Measurements from ENCODE around the gene ZNF436.

The ZNF436 gene

DNA sequence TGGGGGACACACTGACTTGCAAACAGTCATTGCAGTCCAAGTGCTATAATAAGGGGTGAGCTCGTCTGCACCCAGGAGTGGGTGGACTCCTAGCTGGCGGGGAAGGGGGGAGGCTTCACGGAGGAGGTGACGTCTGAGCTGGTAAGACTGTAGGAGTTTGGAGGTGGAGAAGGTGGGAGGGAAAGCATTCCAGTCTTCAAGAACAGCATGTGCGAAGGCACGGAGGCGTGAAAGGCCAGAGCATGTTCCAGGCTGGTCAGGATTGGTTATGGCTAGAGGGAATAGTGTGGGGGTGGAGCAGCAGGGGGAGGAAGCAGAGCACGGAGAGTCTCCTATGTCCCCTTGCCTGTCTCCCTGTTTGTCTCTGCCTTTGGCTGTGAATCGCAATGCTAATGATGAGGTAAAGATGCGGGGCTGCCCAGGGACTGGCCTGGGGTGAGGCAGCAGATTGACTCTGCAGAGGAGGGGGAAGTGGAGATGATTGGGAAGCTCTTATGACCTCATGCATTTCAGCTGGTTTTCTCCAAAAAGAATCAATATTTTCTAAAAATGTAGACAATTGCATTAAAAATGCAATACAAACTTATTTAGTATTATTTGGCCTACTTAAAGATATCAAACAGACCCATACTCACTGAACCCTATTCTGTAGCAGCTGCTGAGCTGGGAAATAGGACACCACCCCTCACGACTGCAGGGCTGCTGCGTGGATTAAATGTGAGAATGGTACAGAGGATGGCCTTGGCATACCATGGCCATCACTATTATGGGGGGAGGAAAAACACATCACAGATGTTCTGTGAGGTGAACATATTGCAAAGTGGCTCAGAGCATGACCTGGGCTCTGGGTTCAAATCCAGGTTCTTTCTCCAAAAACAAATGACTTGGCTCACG, 2.6 kb upstream of the ZNF436 start:
- Histone ChIP-seq H3K79me2 (ENCODE audit: insufficient read depth, low read length) (0 out of 2 replicates have a peak, but pooled peaks cover 5% of the 10 kb centered on the region), H4K20me1 (ENCODE audit: low read depth, low read length) (no peaks in the 10 kb centered on the region), H3K9ac (ENCODE audit: low read length) (no peak overlapping the region), H3K27ac (ENCODE audit: low read depth, low read length) (no peak overlapping the region), H3K9me2 (replicated peaks; ENCODE audit: insufficient read depth, low read length) (no peaks in the 10 kb centered on the region), H3K27me3 (ENCODE audit: low read length) (no peaks in the 10 kb centered on the region), H3K4me2 (ENCODE audit: low read depth, low read length, poor library complexity, severe bottlenecking) (no peak overlapping the region), H3K9me3 (ENCODE audit: insufficient read depth, low read length) (no peaks in the 10 kb centered on the region), H3F3A (ENCODE audit: insufficient read depth) (0 out of 2 replicates have a peak, but pooled peaks cover 3% of the 10 kb centered on the region), H2AFZ (ENCODE audit: low read depth, low read length, severe bottlenecking) (no peak overlapping the region), H3K4me3 (ENCODE audit: insufficient read depth, low read length, poor library complexity, severe bottlenecking) (no peak overlapping the region), H3K36me3 (ENCODE audit: low read length) (no peaks in the 10 kb centered on the region)
- TF ChIP-seq, protein P1, sequence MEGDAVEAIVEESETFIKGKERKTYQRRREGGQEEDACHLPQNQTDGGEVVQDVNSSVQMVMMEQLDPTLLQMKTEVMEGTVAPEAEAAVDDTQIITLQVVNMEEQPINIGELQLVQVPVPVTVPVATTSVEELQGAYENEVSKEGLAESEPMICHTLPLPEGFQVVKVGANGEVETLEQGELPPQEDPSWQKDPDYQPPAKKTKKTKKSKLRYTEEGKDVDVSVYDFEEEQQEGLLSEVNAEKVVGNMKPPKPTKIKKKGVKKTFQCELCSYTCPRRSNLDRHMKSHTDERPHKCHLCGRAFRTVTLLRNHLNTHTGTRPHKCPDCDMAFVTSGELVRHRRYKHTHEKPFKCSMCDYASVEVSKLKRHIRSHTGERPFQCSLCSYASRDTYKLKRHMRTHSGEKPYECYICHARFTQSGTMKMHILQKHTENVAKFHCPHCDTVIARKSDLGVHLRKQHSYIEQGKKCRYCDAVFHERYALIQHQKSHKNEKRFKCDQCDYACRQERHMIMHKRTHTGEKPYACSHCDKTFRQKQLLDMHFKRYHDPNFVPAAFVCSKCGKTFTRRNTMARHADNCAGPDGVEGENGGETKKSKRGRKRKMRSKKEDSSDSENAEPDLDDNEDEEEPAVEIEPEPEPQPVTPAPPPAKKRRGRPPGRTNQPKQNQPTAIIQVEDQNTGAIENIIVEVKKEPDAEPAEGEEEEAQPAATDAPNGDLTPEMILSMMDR (IDR thresholded peaks at IDR 0.05; ENCODE audit: insufficient read depth, low read length, poor library complexity, severe bottlenecking) = no peak
- no peak for TF ChIP-seq EZH2phosphoT487 (conservative IDR thresholded peaks at IDR 0.05; ENCODE audit: low read length)

DNA sequence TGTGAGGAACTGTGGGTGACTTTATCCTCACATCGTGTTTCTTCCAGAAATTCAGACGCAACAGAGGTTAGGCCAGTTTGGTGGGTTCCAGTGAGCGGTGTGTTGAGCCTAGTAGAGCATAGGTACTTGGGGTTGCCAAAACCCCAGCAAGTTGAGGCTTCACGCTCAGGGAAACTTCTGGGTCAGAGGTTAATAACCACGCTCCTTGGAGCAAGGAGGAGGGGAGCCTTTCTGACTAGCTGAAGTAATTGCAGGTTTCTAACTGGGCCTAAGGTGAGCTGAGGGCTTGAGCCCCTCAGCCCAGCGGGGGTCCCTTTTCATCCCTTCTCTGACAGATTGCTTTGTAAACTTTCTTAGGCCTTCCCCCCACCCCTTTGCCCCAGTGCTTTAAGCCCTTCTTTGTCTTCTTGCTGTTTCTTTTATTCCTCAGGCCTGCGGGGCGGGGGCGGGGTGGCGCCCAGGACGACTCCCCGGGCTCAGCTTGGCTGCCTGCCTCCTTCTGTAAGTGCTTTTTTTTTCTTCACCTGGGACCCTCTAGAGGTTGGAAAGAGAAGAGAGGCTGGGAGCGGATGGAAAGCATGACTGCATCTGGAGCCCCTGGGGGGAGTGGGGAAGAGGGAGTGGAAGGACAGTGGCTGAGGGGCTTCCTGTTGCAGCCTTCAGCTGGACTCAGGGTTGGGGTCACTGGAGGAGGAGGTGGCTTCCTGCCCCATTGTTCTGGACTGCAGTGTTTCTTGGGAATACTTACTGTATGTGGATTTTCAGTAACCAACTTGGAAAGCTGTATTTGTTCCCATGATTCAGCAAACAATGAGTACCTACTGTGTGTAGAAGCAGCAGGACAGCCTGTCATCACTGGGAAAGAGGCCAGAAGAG, 1.3 kb upstream of the ZNF436 start:
- no peaks in the 10 kb centered on the region for H3K36me3 ChIP-seq (ENCODE audit: low read length)
- no peak overlapping the region for H3K9ac ChIP-seq (ENCODE audit: low read length)
- peaks cover 3% of the 10 kb centered on the region; the same call in 1 of the 2 replicates for H3F3A ChIP-seq (ENCODE audit: insufficient read depth)
- 0 out of 2 replicates have a peak, but pooled peaks cover 5% of the 10 kb centered on the region for H3K79me2 ChIP-seq (ENCODE audit: insufficient read depth, low read length)
- no peak overlapping the region for H3K4me3 ChIP-seq (ENCODE audit: insufficient read depth, low read length, poor library complexity, severe bottlenecking)
- no peak overlapping the region for H3K27ac ChIP-seq (ENCODE audit: low read depth, low read length)
- no peaks in the 10 kb centered on the region for H4K20me1 ChIP-seq (ENCODE audit: low read depth, low read length)
- H2AFZ ChIP-seq (ENCODE audit: low read depth, low read length, severe bottlenecking) = no peak overlapping the region
- TF ChIP-seq, protein P1 (IDR thresholded peaks at IDR 0.05; ENCODE audit: insufficient read depth, low read length, poor library complexity, severe bottlenecking) = no peak
- TF ChIP-seq EZH2phosphoT487 (conservative IDR thresholded peaks at IDR 0.05; ENCODE audit: low read length) = no peak
- no peaks in the 10 kb centered on the region for H3K9me2 ChIP-seq (replicated peaks; ENCODE audit: insufficient read depth, low read length)
- H3K27me3 ChIP-seq (ENCODE audit: low read length) = no peaks in the 10 kb centered on the region
- no peaks in the 10 kb centered on the region for H3K9me3 ChIP-seq (ENCODE audit: insufficient read depth, low read length)
- H3K4me2 ChIP-seq (ENCODE audit: low read depth, low read length, poor library complexity, severe bottlenecking) = no peak overlapping the region

DNA sequence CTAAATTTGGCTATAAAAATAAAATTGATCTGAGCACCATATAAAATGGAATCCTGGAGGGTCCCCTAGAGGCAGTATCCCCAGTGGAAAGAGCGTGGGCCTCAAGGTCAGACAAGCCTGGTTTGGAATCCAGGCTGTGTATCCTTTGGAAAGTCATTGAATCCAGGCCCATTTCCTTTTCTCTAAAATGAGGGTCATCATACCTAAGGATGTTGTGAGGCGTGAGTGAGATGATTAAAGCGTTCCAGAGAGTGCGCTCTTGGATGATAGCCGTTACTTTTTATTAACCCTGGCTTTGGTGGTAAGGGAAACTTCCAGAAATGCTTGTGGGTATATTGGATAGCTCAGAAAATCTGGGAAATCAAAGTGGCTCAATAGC, 683 bp upstream of the ZNF436 start:
- H4K20me1 ChIP-seq (ENCODE audit: low read depth, low read length) = no peaks in the 10 kb centered on the region
- H3K4me2 ChIP-seq (ENCODE audit: low read depth, low read length, poor library complexity, severe bottlenecking) = no peak overlapping the region
- peaks cover 3% of the 10 kb centered on the region; the same call in 1 of the 2 replicates for H3F3A ChIP-seq (ENCODE audit: insufficient read depth)
- TF ChIP-seq, protein P1 (IDR thresholded peaks at IDR 0.05; ENCODE audit: insufficient read depth, low read length, poor library complexity, severe bottlenecking) = no peak
- no peak for TF ChIP-seq EZH2phosphoT487 (conservative IDR thresholded peaks at IDR 0.05; ENCODE audit: low read length)
- 0 out of 2 replicates have a peak, but pooled peaks cover 5% of the 10 kb centered on the region for H3K79me2 ChIP-seq (ENCODE audit: insufficient read depth, low read length)
- H3K9ac ChIP-seq (ENCODE audit: low read length) = no peak overlapping the region
- H3K4me3 ChIP-seq (ENCODE audit: insufficient read depth, low read length, poor library complexity, severe bottlenecking) = no peak overlapping the region
- H3K27me3 ChIP-seq (ENCODE audit: low read length) = no peaks in the 10 kb centered on the region
- no peaks in the 10 kb centered on the region for H3K9me3 ChIP-seq (ENCODE audit: insufficient read depth, low read length)
- no peaks in the 10 kb centered on the region for H3K36me3 ChIP-seq (ENCODE audit: low read length)
- H3K9me2 ChIP-seq (replicated peaks; ENCODE audit: insufficient read depth, low read length) = no peaks in the 10 kb centered on the region
- no peak overlapping the region for H2AFZ ChIP-seq (ENCODE audit: low read depth, low read length, severe bottlenecking)
- no peak overlapping the region for H3K27ac ChIP-seq (ENCODE audit: low read depth, low read length)
